HepG2 (cell line): ENCODE measurements around the gene VPS37D. TPM values are rescaled to one million over a fixed set of nuclear protein-coding genes. Genes with fewer than 3 reads are reported as not detected.

Experiments used
- FOXK2 ChIP-seq: fragments of 450-650 bp; IDR thresholded peaks from 2 replicates; pipeline ENCODE4 v1.6.1; 2016
- GFI1 ChIP-seq: sonication (generic); formaldehyde crosslinking; IDR thresholded peaks from 2 replicates; pipeline ENCODE4 v1.5.0; 2020; ENCODE audit warnings: missing genetic modification reagents, mild to moderate bottlenecking, borderline replicate concordance
- JUN ChIP-seq: sonication (generic); formaldehyde crosslinking; IDR thresholded peaks from 2 replicates; pipeline ENCODE4 v1.4.0; 2020; ENCODE audit warnings: mild to moderate bottlenecking, missing genetic modification reagents
- KLF15 ChIP-seq: sonication (generic); formaldehyde crosslinking; IDR thresholded peaks from 2 replicates; pipeline ENCODE4 v1.8.1; 2023; ENCODE audit warnings: borderline replicate concordance, mild to moderate bottlenecking, inconsistent platforms, missing genetic modification reagents, mixed read lengths
- KMT2B ChIP-seq: IDR thresholded peaks from 2 replicates; pipeline ENCODE4 v1.6.1; 2016; ENCODE audit warnings: missing genetic modification reagents, missing compliant biosample characterization
- PRMT3 ChIP-seq: sonication (generic); formaldehyde crosslinking; IDR thresholded peaks from 2 replicates; pipeline ENCODE4 v1.8.1; 2022; ENCODE audit warnings: low read depth, mild to moderate bottlenecking, moderate library complexity, missing genetic modification reagents, borderline replicate concordance
- SALL2 ChIP-seq: sonication (generic); formaldehyde crosslinking; IDR thresholded peaks from 2 replicates; pipeline ENCODE4 v1.8.1; 2023; ENCODE audit warnings: mild to moderate bottlenecking, missing genetic modification reagents, inconsistent platforms
- SMC3 ChIP-seq: IDR thresholded peaks from 2 replicates; pipeline ENCODE4 v1.6.1; 2011; ENCODE audit warnings: low read length, improper control_type of control experiment
- STAT5B ChIP-seq: sonication (generic); formaldehyde crosslinking; IDR thresholded peaks from 2 replicates; pipeline ENCODE4 v1.4.0; 2020; ENCODE audit warnings: missing genetic modification reagents
- ZBTB8A ChIP-seq: sonication (generic); formaldehyde crosslinking; IDR thresholded peaks from 2 replicates; pipeline ENCODE4 v1.4.0; 2020; ENCODE audit warnings: mild to moderate bottlenecking, low read depth, missing genetic modification reagents, borderline replicate concordance
- ZFP1 ChIP-seq: IDR thresholded peaks from 2 replicates; pipeline ENCODE4 v1.6.1; 2016
- ZNF180 ChIP-seq: sonication (generic); formaldehyde crosslinking; IDR thresholded peaks from 2 replicates; pipeline ENCODE4 v1.4.0; 2020; ENCODE audit warnings: low read depth, missing genetic modification reagents, borderline replicate concordance
- ZNF737 ChIP-seq: sonication (generic); formaldehyde crosslinking; IDR thresholded peaks from 2 replicates; pipeline ENCODE4 v1.5.0; 2020; ENCODE audit warnings: missing genetic modification reagents, mild to moderate bottlenecking, borderline replicate concordance
- ZNF775 ChIP-seq: sonication (generic); formaldehyde crosslinking; IDR thresholded peaks from 2 replicates; pipeline ENCODE4 v1.4.0; 2020; ENCODE audit warnings: missing genetic modification reagents, mild to moderate bottlenecking, moderate library complexity, borderline replicate concordance
- polyA plus RNA-seq, 8 experiments: library from polyadenylated mRNA; depleted of rRNA in 3 of 8; stranded (reverse) in 7 of 8; unstranded in 1 of 8; fragments of >200 nt; fragmentation: Illumina TruSeq in 4 of 8; extraction: Trizol in 4 of 8; gene quantifications; 2 replicates each; pipeline versions ENCODE4 v1.2.1 to v1.2.3, GENCODE V29; 2011 to 2016; ENCODE audit warnings: low read depth in 4 of 8, missing spikeins in 1 of 8, mixed read lengths in 1 of 8; ENCODE audit not compliant: insufficient read depth in 1 of 8
- total RNA-seq, 5 experiments: library from RNA; depleted of rRNA; stranded (reverse); fragments of >200 nt; fragmentation: Illumina TruSeq; extraction: Trizol; gene quantifications; 2 replicates each; pipeline ENCODE4 v1.2.3, GENCODE V29; 2016; ENCODE audit warnings: low read depth in 1 of 5
- TF ChIP-seq, protein P1 (sequence below): sonication (generic); formaldehyde crosslinking; IDR thresholded peaks from 2 replicates; pipeline ENCODE4 v1.4.0; 2020; ENCODE audit warnings: missing genetic modification reagents
- TF ChIP-seq, protein P2 (sequence below): sonication (generic); formaldehyde crosslinking; IDR thresholded peaks from 2 replicates; pipeline ENCODE4 v1.4.0; 2020; ENCODE audit warnings: mild to moderate bottlenecking, missing genetic modification reagents
- TF ChIP-seq, protein P3 (sequence below): sonication (generic); formaldehyde crosslinking; IDR thresholded peaks from 2 replicates; pipeline ENCODE4 v1.8.1; 2023; ENCODE audit warnings: mild to moderate bottlenecking, missing genetic modification reagents, borderline replicate concordance
- TF ChIP-seq, protein P4 (sequence below), 2 experiments: IDR thresholded peaks; 2 replicates each; pipeline ENCODE4 v1.6.1; 2011 to 2012; ENCODE audit warnings: low read length in 2 of 2, borderline replicate concordance in 1 of 2, low read depth in 1 of 2, mild to moderate bottlenecking in 1 of 2, moderate library complexity in 1 of 2
- TF ChIP-seq, protein P5 (sequence below): sonication (generic); formaldehyde crosslinking; IDR thresholded peaks from 2 replicates; pipeline ENCODE4 v1.5.0; 2020; ENCODE audit warnings: missing genetic modification reagents, mild to moderate bottlenecking, borderline replicate concordance
- TF ChIP-seq, protein P6 (sequence below): sonication (generic); formaldehyde crosslinking; IDR thresholded peaks from 2 replicates; pipeline ENCODE4 v1.5.0; 2020; ENCODE audit warnings: missing genetic modification reagents

VPS37D gene
- total and polyA plus RNA-seq, 2 of the 13 experiments (the other 11 are each of a cell fraction or from before 2014, with no cell fraction given) = 3.8 to 6.3 TPM

DNA sequence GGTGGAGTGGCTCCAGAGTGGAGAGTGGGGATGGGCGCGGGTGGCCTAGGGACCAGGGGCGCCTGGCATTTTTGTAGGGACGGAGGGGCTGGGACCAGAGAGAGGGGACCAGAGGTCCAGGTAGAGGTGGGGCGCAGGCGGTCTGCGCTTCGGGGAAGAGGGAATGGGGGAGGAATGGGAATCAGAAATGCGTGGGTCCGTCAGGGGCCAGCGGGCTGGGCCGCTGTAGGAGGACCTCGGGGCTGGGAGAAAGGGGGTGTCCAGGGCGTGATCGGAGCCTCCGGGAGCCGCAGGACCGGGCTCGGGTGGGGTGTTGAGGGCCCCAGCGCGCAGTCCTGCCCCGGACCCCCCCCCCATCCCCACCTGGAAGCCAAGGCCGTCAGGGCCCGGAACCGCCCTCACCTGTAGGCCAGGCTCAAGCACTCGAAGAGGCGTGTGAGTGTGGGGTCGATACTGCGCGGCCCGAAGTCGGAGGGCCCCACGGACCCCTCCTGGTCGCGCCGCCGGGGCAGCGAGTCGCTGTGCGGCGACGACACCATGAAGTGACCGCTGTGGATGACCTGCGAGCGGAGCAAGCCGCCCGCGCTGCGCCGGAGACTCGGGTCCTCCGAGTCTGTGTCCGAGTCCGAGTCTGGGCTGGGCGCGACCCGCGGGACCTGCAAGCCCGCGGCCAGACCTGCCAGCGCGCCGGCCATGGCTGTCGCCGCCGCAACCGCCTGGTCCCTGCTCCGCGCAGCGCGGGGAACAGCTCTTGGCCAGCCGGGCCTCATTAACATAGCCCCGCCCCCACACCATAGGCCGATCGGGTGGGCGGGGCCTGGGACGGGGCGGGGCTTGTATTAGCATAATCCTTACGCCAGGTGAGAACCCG is 43.6 kb upstream of the VPS37D start, which contains the start of gene MLXIPL (continued):
- TF ChIP-seq STAT5B (CRISPR knock-in tag) (0 out of 2 replicates have a peak, but pooled peaks have one; percentile 79), SMC3 (no peak), ZNF180 (peak; percentile 60; the same call in 1 of the 2 replicates), FOXK2 (no peak), ZNF775 (CRISPR knock-in tag) (no peak), ZFP1 (CRISPR knock-in tag) (no peak), SALL2 (CRISPR knock-in tag) (peak; percentile 74), ZBTB8A (CRISPR knock-in tag) (no peak), GFI1 (CRISPR knock-in tag) (no peak), PRMT3 (CRISPR knock-in tag) (peak; percentile 84), ZNF737 (CRISPR knock-in tag) (no peak), JUN (CRISPR knock-in tag) (no peak), KMT2B (no peak), KLF15 (no peak)
- TF ChIP-seq, protein P1, sequence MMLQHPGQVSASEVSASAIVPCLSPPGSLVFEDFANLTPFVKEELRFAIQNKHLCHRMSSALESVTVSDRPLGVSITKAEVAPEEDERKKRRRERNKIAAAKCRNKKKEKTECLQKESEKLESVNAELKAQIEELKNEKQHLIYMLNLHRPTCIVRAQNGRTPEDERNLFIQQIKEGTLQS (CRISPR knock-in tag) = peak; percentile 65; the same call in 1 of the 2 replicates
- TF ChIP-seq, protein P2, sequence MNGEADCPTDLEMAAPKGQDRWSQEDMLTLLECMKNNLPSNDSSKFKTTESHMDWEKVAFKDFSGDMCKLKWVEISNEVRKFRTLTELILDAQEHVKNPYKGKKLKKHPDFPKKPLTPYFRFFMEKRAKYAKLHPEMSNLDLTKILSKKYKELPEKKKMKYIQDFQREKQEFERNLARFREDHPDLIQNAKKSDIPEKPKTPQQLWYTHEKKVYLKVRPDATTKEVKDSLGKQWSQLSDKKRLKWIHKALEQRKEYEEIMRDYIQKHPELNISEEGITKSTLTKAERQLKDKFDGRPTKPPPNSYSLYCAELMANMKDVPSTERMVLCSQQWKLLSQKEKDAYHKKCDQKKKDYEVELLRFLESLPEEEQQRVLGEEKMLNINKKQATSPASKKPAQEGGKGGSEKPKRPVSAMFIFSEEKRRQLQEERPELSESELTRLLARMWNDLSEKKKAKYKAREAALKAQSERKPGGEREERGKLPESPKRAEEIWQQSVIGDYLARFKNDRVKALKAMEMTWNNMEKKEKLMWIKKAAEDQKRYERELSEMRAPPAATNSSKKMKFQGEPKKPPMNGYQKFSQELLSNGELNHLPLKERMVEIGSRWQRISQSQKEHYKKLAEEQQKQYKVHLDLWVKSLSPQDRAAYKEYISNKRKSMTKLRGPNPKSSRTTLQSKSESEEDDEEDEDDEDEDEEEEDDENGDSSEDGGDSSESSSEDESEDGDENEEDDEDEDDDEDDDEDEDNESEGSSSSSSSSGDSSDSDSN = peak; percentile 29; the same call in 1 of the 2 replicates
- TF ChIP-seq, protein P3, sequence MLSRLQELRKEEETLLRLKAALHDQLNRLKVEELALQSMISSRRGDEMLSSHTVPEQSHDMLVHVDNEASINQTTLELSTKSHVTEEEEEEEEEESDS (CRISPR knock-in tag) = no peak
- TF ChIP-seq, protein P4, sequence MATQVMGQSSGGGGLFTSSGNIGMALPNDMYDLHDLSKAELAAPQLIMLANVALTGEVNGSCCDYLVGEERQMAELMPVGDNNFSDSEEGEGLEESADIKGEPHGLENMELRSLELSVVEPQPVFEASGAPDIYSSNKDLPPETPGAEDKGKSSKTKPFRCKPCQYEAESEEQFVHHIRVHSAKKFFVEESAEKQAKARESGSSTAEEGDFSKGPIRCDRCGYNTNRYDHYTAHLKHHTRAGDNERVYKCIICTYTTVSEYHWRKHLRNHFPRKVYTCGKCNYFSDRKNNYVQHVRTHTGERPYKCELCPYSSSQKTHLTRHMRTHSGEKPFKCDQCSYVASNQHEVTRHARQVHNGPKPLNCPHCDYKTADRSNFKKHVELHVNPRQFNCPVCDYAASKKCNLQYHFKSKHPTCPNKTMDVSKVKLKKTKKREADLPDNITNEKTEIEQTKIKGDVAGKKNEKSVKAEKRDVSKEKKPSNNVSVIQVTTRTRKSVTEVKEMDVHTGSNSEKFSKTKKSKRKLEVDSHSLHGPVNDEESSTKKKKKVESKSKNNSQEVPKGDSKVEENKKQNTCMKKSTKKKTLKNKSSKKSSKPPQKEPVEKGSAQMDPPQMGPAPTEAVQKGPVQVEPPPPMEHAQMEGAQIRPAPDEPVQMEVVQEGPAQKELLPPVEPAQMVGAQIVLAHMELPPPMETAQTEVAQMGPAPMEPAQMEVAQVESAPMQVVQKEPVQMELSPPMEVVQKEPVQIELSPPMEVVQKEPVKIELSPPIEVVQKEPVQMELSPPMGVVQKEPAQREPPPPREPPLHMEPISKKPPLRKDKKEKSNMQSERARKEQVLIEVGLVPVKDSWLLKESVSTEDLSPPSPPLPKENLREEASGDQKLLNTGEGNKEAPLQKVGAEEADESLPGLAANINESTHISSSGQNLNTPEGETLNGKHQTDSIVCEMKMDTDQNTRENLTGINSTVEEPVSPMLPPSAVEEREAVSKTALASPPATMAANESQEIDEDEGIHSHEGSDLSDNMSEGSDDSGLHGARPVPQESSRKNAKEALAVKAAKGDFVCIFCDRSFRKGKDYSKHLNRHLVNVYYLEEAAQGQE (IDR thresholded peaks at IDR 0.05; ENCODE audit: borderline replicate concordance in 1 of 2, low read depth in 1 of 2, low read length in 2 of 2) = no peak
- TF ChIP-seq, protein P5, sequence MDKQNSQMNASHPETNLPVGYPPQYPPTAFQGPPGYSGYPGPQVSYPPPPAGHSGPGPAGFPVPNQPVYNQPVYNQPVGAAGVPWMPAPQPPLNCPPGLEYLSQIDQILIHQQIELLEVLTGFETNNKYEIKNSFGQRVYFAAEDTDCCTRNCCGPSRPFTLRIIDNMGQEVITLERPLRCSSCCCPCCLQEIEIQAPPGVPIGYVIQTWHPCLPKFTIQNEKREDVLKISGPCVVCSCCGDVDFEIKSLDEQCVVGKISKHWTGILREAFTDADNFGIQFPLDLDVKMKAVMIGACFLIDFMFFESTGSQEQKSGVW (CRISPR knock-in tag) = 0 out of 2 replicates have a peak, but pooled peaks have one; percentile 60
- TF ChIP-seq, protein P6, sequence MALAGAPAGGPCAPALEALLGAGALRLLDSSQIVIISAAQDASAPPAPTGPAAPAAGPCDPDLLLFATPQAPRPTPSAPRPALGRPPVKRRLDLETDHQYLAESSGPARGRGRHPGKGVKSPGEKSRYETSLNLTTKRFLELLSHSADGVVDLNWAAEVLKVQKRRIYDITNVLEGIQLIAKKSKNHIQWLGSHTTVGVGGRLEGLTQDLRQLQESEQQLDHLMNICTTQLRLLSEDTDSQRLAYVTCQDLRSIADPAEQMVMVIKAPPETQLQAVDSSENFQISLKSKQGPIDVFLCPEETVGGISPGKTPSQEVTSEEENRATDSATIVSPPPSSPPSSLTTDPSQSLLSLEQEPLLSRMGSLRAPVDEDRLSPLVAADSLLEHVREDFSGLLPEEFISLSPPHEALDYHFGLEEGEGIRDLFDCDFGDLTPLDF = peak; percentile 60; the same call in 1 of the 2 replicates
